GM12878 (cell line): Measurements from ENCODE around the gene TANC1. TPM values are rescaled to one million over a fixed set of nuclear protein-coding genes. Genes with fewer than 3 reads are reported as not detected.
A peak's percentile ranks its signal among the peaks of the same experiment; 100 is the strongest.

Experiments used
- ATAC-seq: fragments of 200-7000 bp; cut with Tn5 transposase; 3 replicates; pipeline ENCODE4 v1.9.1; 2020; ENCODE audit warnings: mild to moderate bottlenecking, moderate library complexity
- BruUV-seq: library from RNA; stranded (reverse); fragments of 400-500 nt; replicated peaks from 2 replicates; lab custom pipeline; 2021; lab: Mats Ljungman, UMichigan
- CTCF ChIA-PET: fragments of 300-600 bp; sonication (Branson Sonifier 250); formaldehyde crosslinking; extraction: SDS; loops from one replicate; lab custom pipeline; 2021; ENCODE audit warnings: inconsistent platforms; lab: Yijun Ruan, JAX
- POLR2A ChIA-PET: fragments of 350-600 bp; formaldehyde crosslinking; extraction: SDS; loops from one replicate; lab custom pipeline; 2021; ENCODE audit warnings: inconsistent platforms; lab: Charles Lee
- RAD21 ChIA-PET: fragments of 300-600 bp; sonication (Branson Sonifier 250); formaldehyde crosslinking; loops from one replicate; lab custom pipeline; 2023; ENCODE audit warnings: antibody characterized with exemption; ENCODE audit not compliant: unreplicated experiment; lab: Charles Lee
- SMC1A ChIA-PET: fragments of 300-600 bp; sonication (Branson Sonifier 250); formaldehyde crosslinking; loops from one replicate; lab custom pipeline; 2023; ENCODE audit not compliant: unreplicated experiment, uncharacterized antibody; lab: Charles Lee
- DNase-seq: peaks from one replicate; pipeline ENCODE4 v3.0.0-alpha.2; 2011; ENCODE audit warnings: low read depth, low spot score
- FAIRE-seq: peaks from 3 replicates; lab custom pipeline; 2011; peaks lifted over from hg19 to GRCh38; lab: Jason Lieb, UNC
- H2AFZ ChIP-seq: 2 replicates; pipeline ENCODE4 v1.6.0; 2011; ENCODE audit warnings: low read depth, low read length, control low read depth; ENCODE audit not compliant: control insufficient read depth
- H3K27ac ChIP-seq: 2 replicates; pipeline ENCODE4 v1.5.1; 2011; ENCODE audit warnings: control low read depth; ENCODE audit not compliant: control insufficient read depth, insufficient read depth
- H3K27me3 ChIP-seq, 2 experiments: replicated peaks in 1 of 2; 2 replicates each; pipeline versions ENCODE4 v1.6.0 to v1.6.1; 2011; ENCODE audit warnings: low read length in 1 of 2; ENCODE audit not compliant: control insufficient read depth in 2 of 2, insufficient read depth in 2 of 2
- H3K36me3 ChIP-seq, 2 experiments: 2 replicates each; pipeline ENCODE4 v1.5.1; 2011; ENCODE audit warnings: low read length in 1 of 2; ENCODE audit not compliant: control insufficient read depth in 2 of 2, insufficient read depth in 2 of 2
- H3K4me1 ChIP-seq: 2 replicates; pipeline ENCODE4 v1.6.1; 2011; ENCODE audit warnings: mild to moderate bottlenecking, low read length, moderate library complexity, mixed read lengths; ENCODE audit not compliant: control insufficient read depth, insufficient read depth
- H3K4me2 ChIP-seq: 2 replicates; pipeline ENCODE4 v1.6.0; 2011; ENCODE audit warnings: control low read depth; ENCODE audit not compliant: control insufficient read depth, insufficient read depth
- H3K4me3 ChIP-seq: fragments of 200-600 bp; sonication (generic); 2 replicates; pipeline ENCODE4 v1.5.1; 2016
- H3K79me2 ChIP-seq: 2 replicates; pipeline ENCODE4 v1.6.0; 2011; ENCODE audit warnings: low read length; ENCODE audit not compliant: control insufficient read depth, insufficient read depth
- H3K9ac ChIP-seq: 2 replicates; pipeline ENCODE4 v1.8.0; 2011; ENCODE audit warnings: low read length, control low read depth, mixed read lengths; ENCODE audit not compliant: control insufficient read depth, insufficient read depth
- H3K9me3 ChIP-seq: replicated peaks from 3 replicates; pipeline ENCODE4 v1.5.1; 2011; ENCODE audit warnings: mild to moderate bottlenecking, low read length; ENCODE audit not compliant: control insufficient read depth, insufficient read depth
- H4K20me1 ChIP-seq: 2 replicates; pipeline ENCODE4 v1.6.0; 2011; ENCODE audit not compliant: control insufficient read depth, insufficient read depth
- ASH2L ChIP-seq: fragments of 300-600, 200-600 bp; sonication (generic); IDR thresholded peaks from 2 replicates; pipeline ENCODE4 v1.6.1; 2017; ENCODE audit warnings: low read depth, mild to moderate bottlenecking, borderline replicate concordance
- CREM ChIP-seq: IDR thresholded peaks from 2 replicates; pipeline ENCODE4 v1.6.1; 2014; ENCODE audit warnings: antibody characterized with exemption, low read depth
- HDGF ChIP-seq: fragments of 450-650 bp; IDR thresholded peaks from 2 replicates; pipeline ENCODE4 v1.6.1; 2016; ENCODE audit warnings: antibody characterized with exemption
- IKZF1 ChIP-seq: fragments of 450-650 bp; conservative IDR thresholded peaks from 2 replicates; pipeline ENCODE4 v1.6.1; 2017; ENCODE audit warnings: antibody characterized with exemption, mild to moderate bottlenecking
- IRF4 ChIP-seq: IDR thresholded peaks from 2 replicates; pipeline ENCODE4 v1.6.1; 2011; ENCODE audit warnings: low read depth, low read length
- KLF5 ChIP-seq: fragments of 450-650 bp; IDR thresholded peaks from 2 replicates; pipeline ENCODE4 v1.6.1; 2014; ENCODE audit warnings: mild to moderate bottlenecking; ENCODE audit not compliant: partially characterized antibody
- LARP7 ChIP-seq: fragments of 450-650 bp; IDR thresholded peaks from 2 replicates; pipeline ENCODE4 v1.6.1; 2017; ENCODE audit warnings: mild to moderate bottlenecking
- NR2C2 ChIP-seq: IDR thresholded peaks from 2 replicates; pipeline ENCODE4 v1.6.1; 2011; ENCODE audit warnings: borderline replicate concordance, low read depth; ENCODE audit not compliant: control insufficient read depth, insufficient read length
- SP1 ChIP-seq: IDR thresholded peaks from one replicate; pipeline ENCODE4 v1.6.1; 2011; ENCODE audit warnings: low read depth, low read length
- SPI1 ChIP-seq: IDR thresholded peaks from 2 replicates; pipeline ENCODE4 v1.6.1; 2011; ENCODE audit warnings: low read depth, mild to moderate bottlenecking, low read length, moderate library complexity, borderline replicate concordance; ENCODE audit not compliant: insufficient read depth
- SUPT20H ChIP-seq: IDR thresholded peaks from 2 replicates; pipeline ENCODE4 v1.6.1; 2011; ENCODE audit warnings: low read depth, mild to moderate bottlenecking, low read length, moderate library complexity, borderline replicate concordance; ENCODE audit not compliant: control insufficient read depth
- YY1 ChIP-seq: IDR thresholded peaks from 2 replicates; pipeline ENCODE4 v1.6.1; 2011; ENCODE audit warnings: low read depth, mild to moderate bottlenecking, low read length
- WGBS: methylation state at CpG from one replicate; pipeline ENCODE4 v1.1.6; 2016; ENCODE audit warnings: low lambda C conversion rate; ENCODE audit not compliant: insufficient replicate concordance, insufficient coverage; ENCODE audit errors: missing lambda C conversion rate; 5-methylcytosine and 5-hydroxymethylcytosine counted together
- in situ Hi-C: fragments of 300-500 bp; cut with MboI; formaldehyde crosslinking; loops from 9 replicates; pipeline ENCODE4 v1.14.3; 2018; ENCODE audit warnings: mixed read lengths
- intact Hi-C: fragments of 100-400 bp; cut with micrococcal nuclease; formaldehyde crosslinking; loops from one replicate; pipeline ENCODE4 v1.14.2; 2022; ENCODE audit not compliant: unreplicated experiment
- polyA plus RNA-seq, 11 experiments: library from polyadenylated mRNA; depleted of rRNA in 4 of 11; unstranded in 6 of 11; stranded (reverse) in 5 of 11; fragments of >200 nt; fragmentation: Nextera tagmentation in 4 of 11; fragmentation: Illumina TruSeq in 1 of 11; extraction: Ambion mirVana in 4 of 11; extraction: Trizol in 1 of 11; gene quantifications; 1 replicate in 1 of 11; 2 replicates in 10 of 11; pipeline versions ENCODE4 v1.2.1 to v1.2.3, GENCODE V29; 2011 to 2016; ENCODE audit warnings: inconsistent platforms in 2 of 11, missing spikeins in 2 of 11, low read depth in 1 of 11
- total RNA-seq, 4 experiments: library from RNA; depleted of rRNA in 3 of 4; stranded (reverse); fragments of >200 nt in 3 of 4; fragmentation: Illumina TruSeq in 1 of 4; extraction: Trizol in 1 of 4; gene quantifications; 2 replicates each; pipeline versions ENCODE4 v1.2.1 to v1.2.3, GENCODE V29; 2013 to 2021
- TF ChIP-seq, protein P1 (sequence below), 3 experiments: IDR thresholded peaks in 2 of 3; conservative IDR thresholded peaks in 1 of 3; 2 replicates each; pipeline ENCODE4 v1.5.1; 2011; ENCODE audit warnings: low read depth in 3 of 3, low read length in 3 of 3, mild to moderate bottlenecking in 3 of 3, control low read depth in 2 of 3, moderate library complexity in 2 of 3, inconsistent platforms in 1 of 3, mixed read lengths in 1 of 3; ENCODE audit not compliant: control insufficient read depth in 2 of 3, insufficient read depth in 1 of 3; ENCODE audit errors: extremely low read depth in 1 of 3

Gene TANC1
- total and polyA plus RNA-seq, 10 of the 15 experiments (the other 5 are each of a cell fraction or from before 2014, with no cell fraction given) = 0.05 to 5.0 (median 0.34) TPM

DNA sequence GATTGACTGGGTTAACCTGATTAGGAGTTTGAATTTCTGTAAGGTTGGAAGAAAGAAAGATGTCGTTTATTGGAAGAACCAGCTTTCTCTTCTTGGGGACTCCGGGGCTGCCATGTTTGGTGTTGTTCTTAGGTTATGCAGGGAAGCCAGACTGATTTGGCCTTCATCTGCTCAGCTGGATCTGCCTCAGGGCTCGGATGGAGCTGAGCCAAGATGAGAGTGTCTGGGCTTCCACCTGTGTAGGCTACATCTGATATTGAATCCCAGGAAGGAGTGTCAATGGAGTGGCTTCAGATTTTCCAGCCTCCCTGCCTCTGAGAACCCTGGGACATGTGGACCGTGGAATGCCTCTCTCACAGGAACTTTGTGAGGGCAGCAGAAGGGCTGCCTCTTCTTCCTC lies 192.0 kb downstream of the TANC1 start (continued):
- TF ChIP-seq, protein P1, sequence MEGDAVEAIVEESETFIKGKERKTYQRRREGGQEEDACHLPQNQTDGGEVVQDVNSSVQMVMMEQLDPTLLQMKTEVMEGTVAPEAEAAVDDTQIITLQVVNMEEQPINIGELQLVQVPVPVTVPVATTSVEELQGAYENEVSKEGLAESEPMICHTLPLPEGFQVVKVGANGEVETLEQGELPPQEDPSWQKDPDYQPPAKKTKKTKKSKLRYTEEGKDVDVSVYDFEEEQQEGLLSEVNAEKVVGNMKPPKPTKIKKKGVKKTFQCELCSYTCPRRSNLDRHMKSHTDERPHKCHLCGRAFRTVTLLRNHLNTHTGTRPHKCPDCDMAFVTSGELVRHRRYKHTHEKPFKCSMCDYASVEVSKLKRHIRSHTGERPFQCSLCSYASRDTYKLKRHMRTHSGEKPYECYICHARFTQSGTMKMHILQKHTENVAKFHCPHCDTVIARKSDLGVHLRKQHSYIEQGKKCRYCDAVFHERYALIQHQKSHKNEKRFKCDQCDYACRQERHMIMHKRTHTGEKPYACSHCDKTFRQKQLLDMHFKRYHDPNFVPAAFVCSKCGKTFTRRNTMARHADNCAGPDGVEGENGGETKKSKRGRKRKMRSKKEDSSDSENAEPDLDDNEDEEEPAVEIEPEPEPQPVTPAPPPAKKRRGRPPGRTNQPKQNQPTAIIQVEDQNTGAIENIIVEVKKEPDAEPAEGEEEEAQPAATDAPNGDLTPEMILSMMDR (IDR thresholded peaks at IDR 0.05 in 2 of 3, conservative IDR thresholded peaks at IDR 0.05 in 1 of 3; ENCODE audit: control insufficient read depth in 2 of 3, extremely low read depth in 1 of 3, insufficient read depth in 1 of 3, low read depth in 3 of 3, low read length in 3 of 3) = no peak
- TF ChIP-seq NR2C2 = no peak
- TF ChIP-seq IKZF1 = no peak
- TF ChIP-seq YY1 = no peak
- TF ChIP-seq LARP7 = no peak
- no peak for TF ChIP-seq ASH2L
- TF ChIP-seq SUPT20H = no peak
- no peak for TF ChIP-seq CREM
- no peak for TF ChIP-seq SP1

DNA sequence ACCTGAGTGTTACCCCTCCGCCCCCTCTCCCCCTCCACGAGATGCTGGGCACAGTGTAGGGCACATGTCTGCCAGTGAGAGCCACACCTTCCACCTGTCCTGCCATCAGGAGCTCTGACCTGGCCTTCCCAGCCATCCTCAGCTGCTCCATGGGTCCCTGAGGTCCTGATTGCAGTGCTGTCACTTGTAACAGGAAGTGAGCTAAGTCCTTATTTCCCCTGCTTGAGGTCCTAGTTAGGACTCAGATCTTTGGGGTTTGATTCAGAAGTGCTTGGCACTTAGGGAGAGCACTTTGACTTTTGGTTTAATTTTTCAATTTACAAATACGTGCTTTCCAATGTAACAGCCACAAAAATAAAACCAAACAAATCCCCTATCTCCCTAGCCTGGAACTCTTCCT lies 192.5 kb downstream of the TANC1 start:
- no peaks in the 10 kb centered on the region for H3K9me3 ChIP-seq
- FAIRE-seq (no peak), ATAC-seq (no peak), DNase-seq (no peak)
- SMC1A ChIA-PET = no interaction called here
- H3K4me1 ChIP-seq = 0 out of 2 replicates have a peak, but pooled peaks cover 6% of the 10 kb centered on the region
- H3K79me2 ChIP-seq = no peaks in the 10 kb centered on the region
- RAD21 ChIA-PET = no interaction called here
- WGBS = 35% methylated on average over 1 of the region's 3 CpGs
- no peaks in the 10 kb centered on the region for H4K20me1 ChIP-seq
- in situ Hi-C loops (no loop called here), intact Hi-C loops (no loop called here)
- no peaks in the 10 kb centered on the region for H3K36me3 ChIP-seq
- POLR2A ChIA-PET = no interaction called here
- no peaks in the 10 kb centered on the region for H3K27me3 ChIP-seq
- TF ChIP-seq HDGF (no peak), SPI1 (peak; percentile 30; the same call in 1 of the 2 replicates), KLF5 (no peak), LARP7 (no peak), IRF4 (no peak)
- H3K4me2 ChIP-seq = no peak overlapping the region
- H2AFZ ChIP-seq = peak overlapping the region; percentile 55
- no peak overlapping the region for H3K4me3 ChIP-seq
- CTCF ChIA-PET = no interaction called here
- H3K9ac ChIP-seq = no peak overlapping the region
- no TSS peak for BruUV-seq
- H3K27ac ChIP-seq = no peak overlapping the region
